ENCODE results near the gene ZNF888.
"Not testable (repeated sequence)": the region's sequence is repeated elsewhere in the genome, so short reads cannot be mapped to it uniquely, and the experiment has no call there.

The ZNF888 gene

DNA sequence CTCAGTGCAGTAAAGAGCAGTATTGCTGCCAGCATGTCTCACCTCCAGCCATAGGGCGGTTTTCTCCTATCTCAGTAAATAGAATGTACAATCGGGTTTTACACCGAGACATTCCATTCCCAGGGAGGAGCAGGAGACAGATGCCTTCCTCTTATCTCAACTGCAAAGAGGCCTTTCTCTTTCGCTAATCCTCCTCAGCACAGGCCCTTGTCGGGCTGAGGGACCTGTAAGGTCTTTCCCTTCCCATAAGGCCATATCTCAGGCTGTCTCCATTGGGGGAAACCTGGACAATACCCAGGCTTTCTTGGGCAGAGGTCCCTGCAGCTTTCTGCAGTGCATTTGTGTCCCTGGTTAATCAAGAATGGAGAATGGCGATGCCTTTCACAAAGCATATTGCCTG, 50.2 kb downstream of the ZNF888 start:
- not testable (repeated sequence) for DNase-seq (ENCODE audit: low spot score); H3K27ac Mint-ChIP-seq; H3K36me3 Mint-ChIP-seq (ENCODE audit: low read depth); H3K27me3 Mint-ChIP-seq (ENCODE audit: low read depth); H3K4me1 Mint-ChIP-seq (ENCODE audit: low read depth); H3K4me3 Mint-ChIP-seq
- peaks cover 60% of the 10 kb centered on the region for H3K9me3 Mint-ChIP-seq

DNA sequence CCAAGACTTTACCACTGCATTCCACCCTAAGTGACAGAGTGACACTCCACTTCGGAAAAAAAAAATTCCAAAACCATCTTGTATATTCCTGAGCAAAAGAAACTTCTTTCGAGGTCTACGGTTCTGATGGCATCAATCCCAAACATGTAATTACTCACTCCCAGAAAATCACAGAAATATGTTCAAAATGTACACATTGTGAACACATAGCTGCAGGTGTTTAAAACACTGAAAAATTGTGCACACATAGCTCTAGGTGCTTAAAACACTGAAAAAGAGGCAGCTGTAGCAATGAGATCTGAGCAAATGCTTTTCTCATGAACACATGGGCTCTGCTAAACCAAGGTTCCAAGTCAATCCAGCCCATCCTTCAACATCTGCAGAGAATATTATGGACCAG, 51.8 kb downstream of the ZNF888 start:
- Mint-ChIP-seq H3K4me1 (ENCODE audit: low read depth) (no peaks in the 10 kb centered on the region), H3K27ac (no peak overlapping the region), H3K36me3 (ENCODE audit: low read depth) (peaks cover 1% of the 10 kb centered on the region), H3K9me3 (peaks cover 54% of the 10 kb centered on the region), H3K27me3 (ENCODE audit: low read depth) (no peaks in the 10 kb centered on the region), H3K4me3 (no peak overlapping the region)
- no peak for DNase-seq (ENCODE audit: low spot score)

DNA sequence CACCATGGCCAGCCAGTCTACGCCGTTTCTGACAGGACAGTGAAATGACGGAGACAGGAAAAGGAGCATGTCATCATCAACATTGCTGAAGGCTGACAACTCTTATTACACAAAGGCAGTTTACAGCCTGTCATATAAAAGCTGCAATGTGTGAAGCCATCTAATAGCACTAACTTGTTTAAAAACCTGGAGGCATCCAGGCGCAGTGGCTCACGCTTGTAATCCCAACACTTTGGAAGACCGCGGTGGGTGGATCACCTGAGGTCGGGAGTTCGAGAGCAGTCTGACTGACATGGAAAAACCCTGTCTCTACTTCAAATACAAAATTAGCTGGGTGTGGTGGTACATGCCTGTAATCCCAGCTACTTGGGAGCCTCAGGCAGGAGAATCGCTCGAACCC, 55.2 kb downstream of the ZNF888 start:
- not testable (repeated sequence) for H3K36me3 Mint-ChIP-seq (ENCODE audit: low read depth); H3K27me3 Mint-ChIP-seq (ENCODE audit: low read depth); DNase-seq (ENCODE audit: low spot score); H3K4me3 Mint-ChIP-seq; H3K27ac Mint-ChIP-seq; H3K4me1 Mint-ChIP-seq (ENCODE audit: low read depth)
- H3K9me3 Mint-ChIP-seq, result peaks cover 25% of the 10 kb centered on the region

DNA sequence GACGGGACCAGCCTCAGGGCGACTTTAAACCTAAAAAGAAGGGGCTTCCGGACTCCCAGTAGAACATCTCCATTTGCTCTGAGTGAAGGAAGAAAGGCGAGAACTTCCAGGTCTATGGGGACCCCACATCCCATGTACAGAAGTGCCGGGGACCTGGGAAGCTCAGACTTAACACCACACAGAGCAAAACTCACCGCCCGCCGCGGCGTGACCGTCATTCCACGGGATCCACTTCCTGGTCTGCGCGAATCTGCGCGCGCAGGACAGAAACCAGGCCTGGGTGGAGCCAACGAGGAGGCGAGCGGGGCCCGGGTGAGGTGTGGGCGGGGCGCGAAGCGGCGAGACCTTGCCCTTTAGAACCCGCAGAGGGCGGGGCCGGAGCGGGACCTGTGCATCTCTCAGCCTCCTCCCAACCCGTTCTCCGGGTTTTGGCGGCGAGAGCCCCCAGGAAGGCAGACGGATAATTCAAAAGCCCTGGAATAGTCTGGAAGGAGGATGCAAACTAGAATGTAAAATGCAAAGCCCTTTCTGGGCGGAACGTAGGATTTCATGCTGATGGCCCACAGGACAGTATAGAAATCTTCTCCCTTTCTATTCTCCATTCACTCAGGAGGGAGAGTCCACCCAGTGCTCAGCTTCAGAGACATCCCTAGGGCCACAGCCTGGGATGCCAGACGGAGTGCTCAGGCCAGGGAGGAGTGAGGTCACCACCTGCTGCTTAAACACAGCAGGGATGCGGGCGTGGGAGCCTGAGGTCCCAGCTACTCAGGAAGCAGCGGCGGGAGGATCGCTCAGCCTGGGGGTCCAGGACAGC, 65.6 kb downstream of the ZNF888 start, which contains the start of gene ZNF468:
ZNF468 (minus strand) TSS at position 242 of the 814 bp plus-strand sequence. CDS start 3,347 bp downstream, outside the sequence.
- H3K36me3 Mint-ChIP-seq (ENCODE audit: low read depth), result peaks cover 39% of the 10 kb centered on the region
- H3K27ac Mint-ChIP-seq, result peak within 1 kb of the TSS; percentile 88
- not testable (repeated sequence) for H3K27me3 Mint-ChIP-seq (ENCODE audit: low read depth)
- H3K4me1 Mint-ChIP-seq (ENCODE audit: low read depth), result peaks cover 10% of the 10 kb centered on the region
- peaks cover 54% of the 10 kb centered on the region for H3K9me3 Mint-ChIP-seq
- peak; percentile 80 for DNase-seq (ENCODE audit: low spot score)
- H3K4me3 Mint-ChIP-seq, result peak within 1 kb of the TSS; percentile 96

DNA sequence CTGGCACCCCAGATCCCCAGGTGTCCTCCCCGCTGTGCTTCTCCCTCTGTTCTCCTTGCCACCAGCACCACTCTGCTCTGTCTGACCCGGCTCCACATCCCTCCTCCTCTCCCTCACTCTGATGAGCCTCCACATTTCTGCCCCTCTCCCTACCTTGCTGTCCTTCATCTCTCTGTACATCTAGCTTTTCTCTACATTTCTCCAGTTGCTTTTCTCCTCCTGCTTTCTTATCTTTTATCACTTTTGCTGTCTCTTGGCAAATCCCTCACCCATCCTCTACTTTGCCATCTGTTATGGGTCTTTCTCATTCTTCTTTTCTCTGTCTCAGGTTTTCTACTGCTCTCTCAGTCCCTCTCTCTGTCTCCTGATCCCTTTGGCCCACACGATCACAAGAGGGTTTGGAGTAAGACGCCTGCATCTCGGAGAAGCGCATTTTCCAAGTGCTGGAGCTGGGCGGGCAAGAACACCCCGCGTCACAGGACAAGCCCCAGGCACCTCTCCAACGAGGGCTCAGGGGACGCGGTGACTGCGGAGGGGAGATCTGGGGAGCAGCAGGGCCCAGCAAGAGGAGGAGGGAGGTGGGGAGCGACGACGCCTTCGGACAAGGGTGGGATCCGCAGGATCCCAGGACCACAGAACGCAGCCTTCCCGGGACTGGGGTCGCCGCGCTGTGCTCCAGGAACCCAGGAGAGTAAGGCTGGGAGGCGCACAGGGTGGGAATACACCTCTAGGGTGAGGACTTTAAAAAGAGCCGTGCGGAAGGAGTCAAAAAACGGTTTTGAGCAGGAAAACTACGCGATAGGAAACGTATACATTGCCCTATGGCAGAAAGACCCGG, 66.5 kb downstream of the ZNF888 start:
- DNase-seq (ENCODE audit: low spot score); H3K27me3 Mint-ChIP-seq (ENCODE audit: low read depth): not testable (repeated sequence)
- peaks cover 10% of the 10 kb centered on the region for H3K4me1 Mint-ChIP-seq (ENCODE audit: low read depth)
- peak overlapping the region; percentile 96 for H3K4me3 Mint-ChIP-seq
- H3K9me3 Mint-ChIP-seq, result peaks cover 46% of the 10 kb centered on the region
- peaks cover 45% of the 10 kb centered on the region for H3K36me3 Mint-ChIP-seq (ENCODE audit: low read depth)
- H3K27ac Mint-ChIP-seq, result peak overlapping the region; percentile 88

Measured in T-helper 2 cell treated with Interferon-gamma antibody and Interleukin-4, amounts not matched to agents 5 μg/mL and 100 μg/mL, for 36 hours (primary cell).